B cell (primary cell): ENCODE data around the gene ASPG. TPM values are rescaled to one million over a fixed set of nuclear protein-coding genes. Genes with fewer than 3 reads are reported as not detected.

Experiments used
- ATAC-seq: fragments of 200-7000 bp; cut with Tn5 transposase; one replicate; pipeline ENCODE4 v1.10.0; 2021; ENCODE audit warnings: low read depth, mild to moderate bottlenecking, moderate number of reproducible peaks, moderate library complexity
- CTCF ChIA-PET: fragments of 350-600 bp; sonication (Branson Sonifier 250); formaldehyde crosslinking; loops from one replicate; lab custom pipeline; 2021; ENCODE audit warnings: antibody characterized with exemption, inconsistent platforms; lab: Charles Lee
- POLR2A ChIA-PET: fragments of 350-600 bp; sonication (Branson Sonifier 250); formaldehyde crosslinking; loops from one replicate; lab custom pipeline; 2021; ENCODE audit warnings: antibody characterized with exemption; lab: Charles Lee
- DNase-seq: peaks from one replicate; pipeline ENCODE4 v3.0.0; 2013
- H2AFZ ChIP-seq: 2 replicates; pipeline ENCODE4 v1.6.1; 2012; ENCODE audit warnings: mild to moderate bottlenecking, low read depth, low read length; ENCODE audit not compliant: insufficient read depth, poor library complexity, severe bottlenecking
- H3K27ac ChIP-seq, 2 donors: 1 replicate in 1 of 2; 2 replicates in 1 of 2; pipeline ENCODE4 v1.5.1; 2012 to 2013; ENCODE audit warnings: low read length in 2 of 2, mild to moderate bottlenecking in 2 of 2, moderate library complexity in 1 of 2
- H3K27me3 ChIP-seq, 4 experiments: fragments of 200-600 bp in 1 of 4; sonication (generic) in 1 of 4; replicated peaks in 1 of 4; 1 replicate in 2 of 4; 2 replicates in 2 of 4; pipeline versions ENCODE4 v1.6.1 to v1.7.0; 2013 to 2016; ENCODE audit warnings: low read length in 3 of 4, mild to moderate bottlenecking in 2 of 4, mixed read lengths in 1 of 4, moderate library complexity in 1 of 4; ENCODE audit not compliant: insufficient read depth in 4 of 4, control insufficient read depth in 3 of 4; ENCODE audit errors: control extremely low read depth in 1 of 4
- H3K36me3 ChIP-seq, 2 experiments: replicated peaks in 1 of 2; 1 replicate in 1 of 2; 2 replicates in 1 of 2; pipeline versions ENCODE4 v1.6.1 to v1.7.1; 2013; ENCODE audit warnings: low read length in 1 of 2; ENCODE audit not compliant: insufficient read depth in 2 of 2, control insufficient read depth in 1 of 2; ENCODE audit errors: control extremely low read depth in 1 of 2, extremely low read depth in 1 of 2
- H3K4me1 ChIP-seq, 2 donors: fragments of 200-600 bp in 1 of 2; sonication (generic) in 1 of 2; 1 replicate in 1 of 2; 2 replicates in 1 of 2; pipeline versions ENCODE4 v1.5.1 to v1.6.1; 2013 to 2017; ENCODE audit warnings: low read length in 2 of 2; ENCODE audit not compliant: control insufficient read depth in 2 of 2, insufficient read depth in 2 of 2
- H3K4me2 ChIP-seq: replicated peaks from 2 replicates; pipeline ENCODE3; 2012; ENCODE audit warnings: mild to moderate bottlenecking, low read depth, low read length; ENCODE audit not compliant: poor library complexity, severe bottlenecking
- H3K4me3 ChIP-seq, 5 experiments: fragments of 200-600 bp in 1 of 5; sonication (generic) in 1 of 5; 1 replicate in 3 of 5; 2 replicates in 2 of 5; pipeline versions ENCODE4 v1.5.1 to v1.7.0; 2011 to 2016; ENCODE audit warnings: low read length in 4 of 5, mild to moderate bottlenecking in 4 of 5, low read depth in 2 of 5, control low read depth in 1 of 5, moderate library complexity in 1 of 5; ENCODE audit not compliant: insufficient read depth in 1 of 5; ENCODE audit errors: control extremely low read depth in 1 of 5, extremely low read depth in 1 of 5
- H3K79me2 ChIP-seq: fragments of 200-600 bp; sonication (generic); one replicate; pipeline ENCODE4 v1.6.0; 2016; ENCODE audit warnings: low read length; ENCODE audit not compliant: control insufficient read depth, insufficient read depth
- H3K9ac ChIP-seq: fragments of 200-600 bp; sonication (generic); 2 replicates; pipeline ENCODE4 v1.6.1; 2017; ENCODE audit warnings: mild to moderate bottlenecking, low read length, moderate library complexity
- H3K9me3 ChIP-seq, 3 donors: one replicate each; pipeline versions ENCODE4 v1.6.1 to v1.7.1; 2013; ENCODE audit warnings: low read length in 2 of 3; ENCODE audit not compliant: control insufficient read depth in 2 of 3, insufficient read depth in 1 of 3; ENCODE audit errors: control extremely low read depth in 1 of 3
- H4K20me1 ChIP-seq: 2 replicates; pipeline ENCODE4 v1.6.0; 2012; ENCODE audit warnings: mild to moderate bottlenecking, low read length; ENCODE audit not compliant: insufficient read depth, control insufficient read depth, poor library complexity, severe bottlenecking
- H3K27ac Mint-ChIP-seq: one replicate; pipeline ENCODE4 v1.8.0; 2021; ENCODE audit warnings: mixed read lengths
- H3K27me3 Mint-ChIP-seq: one replicate; pipeline ENCODE4 v1.8.0; 2021; ENCODE audit warnings: mixed read lengths
- H3K4me1 Mint-ChIP-seq: one replicate; pipeline ENCODE4 v1.8.0; 2021; ENCODE audit warnings: mixed read lengths
- H3K4me3 Mint-ChIP-seq: one replicate; pipeline ENCODE4 v1.8.0; 2021; ENCODE audit warnings: mixed read lengths
- H3K9me3 Mint-ChIP-seq: one replicate; pipeline ENCODE4 v1.8.0; 2022; ENCODE audit warnings: mixed read lengths; ENCODE audit not compliant: insufficient read depth
- EZH2 ChIP-seq: IDR thresholded peaks from 2 replicates; pipeline ENCODE4 v1.6.1; 2012; ENCODE audit warnings: borderline replicate concordance, low read depth, mild to moderate bottlenecking, moderate library complexity, low read length; ENCODE audit not compliant: insufficient read depth, poor library complexity, severe bottlenecking
- WGBS: methylation state at CpG from one replicate; pipeline ENCODE4 v1.1.5; 2013; ENCODE audit warnings: missing lambda C conversion rate; ENCODE audit not compliant: insufficient coverage; 5-methylcytosine and 5-hydroxymethylcytosine counted together
- intact Hi-C: fragments of 100-400 bp; cut with micrococcal nuclease; formaldehyde crosslinking; loops from one replicate; pipeline ENCODE4 v1.10.0; 2022
- polyA plus RNA-seq: library from polyadenylated mRNA; depleted of rRNA; stranded (reverse); fragments of >200 nt; gene quantifications from 2 replicates; pipeline ENCODE4 v1.2.3, GENCODE V29; 2012
- total RNA-seq, 2 donors: library from RNA; stranded (reverse); fragments of 120-200 nt in 1 of 2; gene quantifications; 1 replicate in 1 of 2; 2 replicates in 1 of 2; pipeline versions ENCODE4 v1.2.3 to v1.2.4, GENCODE V29; 2013 to 2022
- TF ChIP-seq, protein P1 (sequence below): fragments of 200-600 bp; IDR thresholded peaks from one replicate; pipeline ENCODE4 v1.8.0; 2022; ENCODE audit warnings: antibody characterized with exemption, mild to moderate bottlenecking

The ASPG gene
- total and polyA plus RNA-seq, 2 donors (not counting 1 experiment from before 2014, with no cell fraction given), result not detected

DNA sequence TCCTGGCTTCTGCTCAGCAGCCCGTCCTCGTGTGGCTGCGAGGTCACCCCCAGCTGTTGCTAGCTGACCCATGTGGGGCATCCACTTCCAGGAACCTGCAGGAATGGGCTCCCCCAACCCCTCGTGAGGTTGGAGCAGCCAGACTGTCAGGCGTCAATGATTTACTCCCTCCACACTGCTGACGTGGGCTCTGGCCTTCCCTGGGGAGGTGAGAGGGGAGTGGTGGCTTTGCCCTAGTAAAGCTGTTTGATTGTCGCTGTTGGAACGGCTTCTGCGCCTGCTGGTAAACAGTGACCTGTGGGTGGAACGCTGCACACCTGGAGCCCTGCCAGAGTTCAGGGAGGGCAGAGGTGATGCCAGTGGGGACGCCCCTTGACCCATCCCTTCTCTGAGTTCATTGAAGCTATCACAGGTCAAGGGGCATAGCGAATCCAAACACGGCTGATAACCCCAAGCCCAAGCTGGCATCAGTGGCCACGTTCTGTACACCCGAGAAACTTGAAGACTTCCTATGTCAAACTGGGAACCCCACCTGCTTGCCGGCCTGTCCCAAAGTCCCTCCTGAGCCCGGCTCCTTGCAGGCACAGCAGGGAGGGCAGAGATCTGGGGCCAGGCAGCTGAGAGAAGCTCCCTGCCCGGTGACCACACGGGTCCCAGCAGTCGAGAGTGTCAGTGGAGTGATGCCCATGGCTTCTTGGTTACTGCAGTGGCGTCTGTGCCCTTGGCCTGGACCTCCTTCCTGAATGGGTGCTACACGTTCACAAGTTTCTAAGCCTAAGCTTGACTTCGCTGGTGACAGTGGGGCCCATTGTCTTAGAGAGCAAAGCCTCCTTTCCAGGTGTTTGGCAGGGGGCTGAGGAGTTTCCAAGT lies 2.7 kb downstream of the ASPG start:
- no peak overlapping the region for H3K4me2 ChIP-seq
- H3K4me3 ChIP-seq, result no peak overlapping the region
- Mint-ChIP-seq H3K27me3 (peaks cover 18% of the 10 kb centered on the region), H3K4me3 (no peak overlapping the region), H3K4me1 (peaks cover 3% of the 10 kb centered on the region), H3K27ac (no peak overlapping the region), H3K9me3 (no peaks in the 10 kb centered on the region)
- DNase-seq (no peak), ATAC-seq (no peak)
- TF ChIP-seq EZH2, result no peak
- TF ChIP-seq, protein P1, sequence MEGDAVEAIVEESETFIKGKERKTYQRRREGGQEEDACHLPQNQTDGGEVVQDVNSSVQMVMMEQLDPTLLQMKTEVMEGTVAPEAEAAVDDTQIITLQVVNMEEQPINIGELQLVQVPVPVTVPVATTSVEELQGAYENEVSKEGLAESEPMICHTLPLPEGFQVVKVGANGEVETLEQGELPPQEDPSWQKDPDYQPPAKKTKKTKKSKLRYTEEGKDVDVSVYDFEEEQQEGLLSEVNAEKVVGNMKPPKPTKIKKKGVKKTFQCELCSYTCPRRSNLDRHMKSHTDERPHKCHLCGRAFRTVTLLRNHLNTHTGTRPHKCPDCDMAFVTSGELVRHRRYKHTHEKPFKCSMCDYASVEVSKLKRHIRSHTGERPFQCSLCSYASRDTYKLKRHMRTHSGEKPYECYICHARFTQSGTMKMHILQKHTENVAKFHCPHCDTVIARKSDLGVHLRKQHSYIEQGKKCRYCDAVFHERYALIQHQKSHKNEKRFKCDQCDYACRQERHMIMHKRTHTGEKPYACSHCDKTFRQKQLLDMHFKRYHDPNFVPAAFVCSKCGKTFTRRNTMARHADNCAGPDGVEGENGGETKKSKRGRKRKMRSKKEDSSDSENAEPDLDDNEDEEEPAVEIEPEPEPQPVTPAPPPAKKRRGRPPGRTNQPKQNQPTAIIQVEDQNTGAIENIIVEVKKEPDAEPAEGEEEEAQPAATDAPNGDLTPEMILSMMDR, result no peak
- no peak overlapping the region for H2AFZ ChIP-seq
- no peaks in the 10 kb centered on the region for H3K36me3 ChIP-seq
- ChIA-PET CTCF (interaction anchor here (1.6 kb wide), 2 partner anchors 8 to 10 kb away, joined by 3 to 9 read pairs; no protein-coding TSS in a partner anchor), POLR2A (no interaction called here)
- H3K27me3 ChIP-seq, result peaks cover 0 to 33% (median 3%) of the 10 kb centered on the region in 4 experiments
- H3K9ac ChIP-seq, result no peak overlapping the region
- H3K4me1 ChIP-seq, result peaks cover 0 to 2% of the 10 kb centered on the region in 2 donors
- peaks cover 0 to 7% (median 0%) of the 10 kb centered on the region in 3 donors for H3K9me3 ChIP-seq
- no peaks in the 10 kb centered on the region for H4K20me1 ChIP-seq
- intact Hi-C loops, result no loop called here
- no peak overlapping the region for H3K27ac ChIP-seq
- 84% methylated on average over 19 of the region's 23 CpGs for WGBS
- H3K79me2 ChIP-seq, result no peaks in the 10 kb centered on the region
